GM12873 (cell line): ENCODE data around the gene NELFCD.
A peak's percentile ranks its signal among the peaks of the same experiment; 100 is the strongest.

Experiments used
- CTCF ChIP-seq: IDR thresholded peaks from 2 replicates; pipeline ENCODE4 v1.5.1; 2012; ENCODE audit warnings: low read depth, mild to moderate bottlenecking, moderate library complexity, low read length, control low read depth; ENCODE audit not compliant: insufficient read depth; ENCODE audit errors: missing control alignments

NELFCD gene

GRCh38 chr20:59027741-59028320 is 46.8 kb downstream of the NELFCD start:
- no peak for TF ChIP-seq CTCF

- no peak for TF ChIP-seq CTCF
Measured at GRCh38 chr20:59028812-59029211, 47.8 kb downstream of the NELFCD start.

GRCh38 chr20:59030911-59031563 is 50.0 kb downstream of the NELFCD start:
- TF ChIP-seq CTCF: no peak

GRCh38 chr20:59031564-59032022 is 50.5 kb downstream of the NELFCD start:
- TF ChIP-seq CTCF: no peak

- TF ChIP-seq CTCF: no peak
Measured at GRCh38 chr20:59032023-59032712, 51.1 kb downstream of the NELFCD start, which contains the start of gene ATP5F1E. Gene ATP5F1E (minus strand): TSS chr20:59032335. CDS start chr20:59032251, 84 bp downstream.

GRCh38 chr20:59032713-59033059 is 51.6 kb downstream of the NELFCD start:
- peak; percentile 24 for TF ChIP-seq CTCF

GRCh38 chr20:59033093-59033492 is 52.0 kb downstream of the NELFCD start:
- TF ChIP-seq CTCF: no peak
